GM23338 (cell line): ENCODE results near the gene BTNL2. TPM values are rescaled to one million over a fixed set of nuclear protein-coding genes. Genes with fewer than 3 reads are reported as not detected.

Experiments
- ATAC-seq: fragments of 200-7000 bp; cut with Tn5 transposase; 3 replicates; pipeline ENCODE4 v1.9.1; 2020
- DNase-seq: peaks from one replicate; pipeline ENCODE4 v3.0.0-alpha.2; 2015; ENCODE audit warnings: low spot score
- H2AFZ ChIP-seq: fragments of 200-600 bp; sonication (generic); 2 replicates; pipeline ENCODE4 v1.8.0; 2016; ENCODE audit warnings: antibody characterized with exemption, mild to moderate bottlenecking, moderate library complexity
- H3F3A ChIP-seq: fragments of 200-600 bp; sonication (generic); replicated peaks from 2 replicates; pipeline ENCODE4 v1.8.0; 2017; ENCODE audit warnings: antibody characterized with exemption, mixed run types, low read depth
- H3K27ac ChIP-seq: fragments of 200-600 bp; sonication (generic); 2 replicates; pipeline ENCODE4 v1.6.1; 2016; ENCODE audit warnings: low read depth
- H3K27me3 ChIP-seq: fragments of 200-600 bp; sonication (generic); 2 replicates; pipeline ENCODE4 v1.8.0; 2016; ENCODE audit warnings: mild to moderate bottlenecking, mixed run types, moderate library complexity; ENCODE audit not compliant: insufficient read depth
- H3K36me3 ChIP-seq: fragments of 200-600 bp; sonication (generic); 2 replicates; pipeline ENCODE4 v1.8.0; 2016; ENCODE audit warnings: mild to moderate bottlenecking; ENCODE audit not compliant: insufficient read depth
- H3K4me1 ChIP-seq: fragments of 200-600 bp; sonication (generic); 2 replicates; pipeline ENCODE4 v1.8.0; 2016; ENCODE audit warnings: mild to moderate bottlenecking, moderate library complexity; ENCODE audit not compliant: insufficient read depth
- H3K4me2 ChIP-seq: fragments of 200-600 bp; sonication (generic); 2 replicates; pipeline ENCODE4 v1.7.1; 2017; ENCODE audit warnings: mixed run types
- H3K4me3 ChIP-seq: fragments of 200-600 bp; sonication (generic); 2 replicates; pipeline ENCODE4 v1.6.1; 2016; ENCODE audit warnings: mixed run types
- H3K79me2 ChIP-seq: fragments of 200-600 bp; sonication (generic); replicated peaks from 2 replicates; pipeline ENCODE4 v1.8.0; 2017; ENCODE audit warnings: mild to moderate bottlenecking; ENCODE audit not compliant: insufficient read depth
- H3K9me2 ChIP-seq: fragments of 200-600 bp; sonication (generic); 2 replicates; pipeline ENCODE4 v1.8.0; 2017; ENCODE audit not compliant: insufficient read depth
- H4K20me1 ChIP-seq: fragments of 200-600 bp; sonication (generic); replicated peaks from 2 replicates; pipeline ENCODE4 v1.8.0; 2017; ENCODE audit warnings: mild to moderate bottlenecking; ENCODE audit not compliant: insufficient read depth
- H3K27ac Mint-ChIP-seq: 2 replicates; pipeline ENCODE4 v1.8.0; 2020; ENCODE audit warnings: inconsistent platforms, mild to moderate bottlenecking, moderate library complexity, mixed read lengths
- H3K27me3 Mint-ChIP-seq: 3 replicates; pipeline ENCODE4 v1.8.0; 2022; ENCODE audit warnings: low read depth, mild to moderate bottlenecking, moderate library complexity, mixed read lengths, inconsistent platforms; ENCODE audit not compliant: insufficient read depth, poor library complexity
- H3K36me3 Mint-ChIP-seq: 3 replicates; pipeline ENCODE4 v1.8.0; 2021; ENCODE audit warnings: low read depth, mild to moderate bottlenecking, inconsistent platforms, moderate library complexity, mixed read lengths
- H3K4me1 Mint-ChIP-seq: 3 replicates; pipeline ENCODE4 v1.8.0; 2020; ENCODE audit warnings: mild to moderate bottlenecking, inconsistent platforms, mixed read lengths
- H3K4me3 Mint-ChIP-seq: 3 replicates; pipeline ENCODE4 v1.8.0; 2021; ENCODE audit warnings: moderate library complexity, mild to moderate bottlenecking, inconsistent platforms, mixed read lengths
- H3K9me3 Mint-ChIP-seq: 3 replicates; pipeline ENCODE4 v1.8.0; 2020; ENCODE audit warnings: moderate library complexity, mild to moderate bottlenecking, inconsistent platforms, mixed read lengths
- CREB1 ChIP-seq: fragments of 250-450 bp; sonication (Bioruptor Pico); IDR thresholded peaks from 2 replicates; pipeline ENCODE4 v1.5.0; 2020; ENCODE audit warnings: low read depth, mild to moderate bottlenecking, moderate library complexity
- CTCF ChIP-seq, 2 experiments: fragments of 200-600 bp in 1 of 2; sonication (generic) in 1 of 2; conservative IDR thresholded peaks; 2 replicates each; pipeline versions ENCODE4 v1.5.1 to v1.6.1; 2016 to 2017; ENCODE audit warnings: antibody characterized with exemption in 2 of 2, low read depth in 2 of 2, mild to moderate bottlenecking in 2 of 2, moderate library complexity in 1 of 2
- ETS1 ChIP-seq: IDR thresholded peaks from 2 replicates; pipeline ENCODE4 v1.6.1; 2016; ENCODE audit warnings: antibody characterized with exemption
- EZH2phosphoT487 ChIP-seq: fragments of 200-600 bp; sonication (generic); IDR thresholded peaks from one replicate; pipeline ENCODE4 v1.8.1; 2018; ENCODE audit warnings: antibody characterized with exemption; ENCODE audit not compliant: unreplicated experiment
- JUNB ChIP-seq: IDR thresholded peaks from one replicate; pipeline ENCODE4 v1.6.1; 2016; ENCODE audit warnings: antibody characterized with exemption; ENCODE audit not compliant: unreplicated experiment
- NANOG ChIP-seq: IDR thresholded peaks from 2 replicates; pipeline ENCODE4 v1.6.1; 2016; ENCODE audit warnings: antibody characterized with exemption, borderline replicate concordance
- POLR2AphosphoS5 ChIP-seq: IDR thresholded peaks from 2 replicates; pipeline ENCODE4 v1.6.1; 2016; ENCODE audit warnings: antibody characterized with exemption, low read depth
- REST ChIP-seq: IDR thresholded peaks from one replicate; pipeline ENCODE4 v1.6.1; 2018; ENCODE audit warnings: antibody characterized with exemption; ENCODE audit not compliant: unreplicated experiment
- STAT1 ChIP-seq: IDR thresholded peaks from one replicate; pipeline ENCODE4 v1.6.1; 2016; ENCODE audit warnings: antibody characterized with exemption; ENCODE audit not compliant: unreplicated experiment
- ZNF114 ChIP-seq: fragments of 250-450 bp; sonication (Bioruptor Pico); IDR thresholded peaks from 2 replicates; pipeline ENCODE4 v1.5.0; 2020; ENCODE audit warnings: mild to moderate bottlenecking, moderate library complexity
- ZNF331 ChIP-seq: fragments of 250-450 bp; sonication (Bioruptor Pico); IDR thresholded peaks from 2 replicates; pipeline ENCODE4 v1.5.0; 2020; ENCODE audit warnings: low read depth, mild to moderate bottlenecking, moderate library complexity
- polyA plus RNA-seq: library from polyadenylated mRNA; unstranded; fragments of >200 nt; fragmentation: Nextera tagmentation; extraction: Ambion mirVana; gene quantifications from 2 replicates; pipeline ENCODE4 v1.2.1, GENCODE V29; 2016
- total RNA-seq: library from RNA; depleted of rRNA; stranded (reverse); fragments of >200 nt; shearing (Covaris generic); gene quantifications from 2 replicates; pipeline ENCODE4 v1.2.3, GENCODE V29; 2014

Gene BTNL2
- total and polyA plus RNA-seq, 2 experiments from 2014 or later = not detected

- no peak for TF ChIP-seq CTCF (conservative IDR thresholded peaks at IDR 0.05; ENCODE audit: low read depth in 2 of 2)
- TF ChIP-seq ZNF331 (CRISPR knock-in tag) = no peak
- TF ChIP-seq EZH2phosphoT487 = no peak
- TF ChIP-seq JUNB = no peak
- no peak for TF ChIP-seq REST
Measured at GRCh38 chr6:32439139-32439538, 32.2 kb upstream of the BTNL2 start (continued).

- Histone ChIP-seq H2AFZ (no peak overlapping the region), H3K27me3 (no peaks in the 10 kb centered on the region), H4K20me1 (no peaks in the 10 kb centered on the region), H3K79me2 (no peaks in the 10 kb centered on the region), H3K9me2 (no peaks in the 10 kb centered on the region), H3K27ac (no peak overlapping the region), H3F3A (no peaks in the 10 kb centered on the region), H3K4me3 (no peak overlapping the region), H3K36me3 (no peaks in the 10 kb centered on the region), H3K4me2 (no peak overlapping the region), H3K4me1 (no peaks in the 10 kb centered on the region)
- no peak for ATAC-seq
- Mint-ChIP-seq H3K4me1 (peaks cover 6% of the 10 kb centered on the region; the same call in 2 of the 3 replicates), H3K4me3 (no peak overlapping the region), H3K36me3 (no peaks in the 10 kb centered on the region), H3K27ac (no peak overlapping the region), H3K9me3 (no peaks in the 10 kb centered on the region), H3K27me3 (no peaks in the 10 kb centered on the region)
- DNase-seq = no peak
- TF ChIP-seq ETS1 (no peak), CTCF (conservative IDR thresholded peaks at IDR 0.05; ENCODE audit: low read depth in 2 of 2) (no peak), NANOG (no peak), ZNF331 (CRISPR knock-in tag) (no peak), REST (no peak), ZNF114 (no peak), POLR2AphosphoS5 (no peak), JUNB (no peak), STAT1 (no peak), CREB1 (no peak)
Measured at GRCh38 chr6:32436995-32437836, 30.2 kb upstream of the BTNL2 start.
